ENCODE data around the gene PLIN4. TPM values are rescaled to one million over a fixed set of nuclear protein-coding genes. Genes with fewer than 3 reads are reported as not detected.

Gene PLIN4
- total and polyA plus RNA-seq, 9 of the 15 experiments (the other 6 are each of a cell fraction or from before 2014, with no cell fraction given) = 0.04 to 0.16 (median 0.07) TPM; not detected in 3

DNA sequence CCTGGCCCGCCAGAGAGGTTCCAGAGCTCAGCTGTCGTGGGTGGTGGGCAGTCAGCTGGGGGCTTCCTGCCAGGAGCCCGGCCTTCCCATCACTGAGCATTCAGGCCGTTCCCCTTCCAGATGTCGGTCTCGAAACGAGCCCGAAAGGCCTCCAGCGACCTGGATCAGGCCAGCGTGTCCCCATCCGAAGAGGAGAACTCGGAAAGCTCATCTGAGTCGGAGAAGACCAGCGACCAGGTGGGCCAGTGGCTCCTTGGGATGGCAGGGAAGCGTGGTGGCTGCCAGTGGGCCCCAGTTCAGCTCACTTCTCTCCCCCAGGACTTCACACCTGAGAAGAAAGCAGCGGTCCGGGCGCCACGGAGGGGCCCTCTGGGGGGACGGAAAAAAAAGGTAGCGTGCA lies 26.8 kb downstream of the PLIN4 start:
- H3K4me2 ChIP-seq (ENCODE audit: insufficient read depth, low read length) = no peak overlapping the region
- 97% methylated on average over 16 of the region's 21 CpGs for WGBS (ENCODE audit: insufficient coverage, low coverage, missing lambda C conversion rate)
- peaks cover 0 to 9% of the 10 kb centered on the region in 2 experiments; a peak in 1 of 5 replicates for H3K4me1 ChIP-seq (replicated peaks in 1 of 2; ENCODE audit: control insufficient read depth in 2 of 2, insufficient read depth in 2 of 2, low read length in 2 of 2)
- FAIRE-seq (no peak), ATAC-seq (no peak), DNase-seq (ENCODE audit: extremely low read depth in 1 of 4, low spot score in 3 of 4) (no peak)
- ChIA-PET POLR2A (interaction anchor here (0.9 kb wide), 1 partner anchor 16 kb away, joined by 5 read pairs; no protein-coding TSS in a partner anchor), CTCF (ENCODE audit: low intra/inter-chr PET ratio) (no interaction called here)
- no peak overlapping the region for H3K4me3 ChIP-seq
- no peak overlapping the region for H2AFZ ChIP-seq (ENCODE audit: low read depth, low read length)
- BruUV-seq (replicated peaks) = no TSS peak
- H3K9me3 ChIP-seq (replicated peaks; ENCODE audit: control insufficient read depth, insufficient read depth, low read depth, low read length) = peaks cover 3% of the 10 kb centered on the region; the same call in 1 of the 2 replicates
- no peaks in the 10 kb centered on the region for H3K27me3 ChIP-seq (ENCODE audit: control insufficient read depth in 2 of 2, insufficient read depth in 2 of 2, low read length in 2 of 2)
- no peaks in the 10 kb centered on the region for H3K79me2 ChIP-seq (ENCODE audit: control insufficient read depth, insufficient read depth, low read length)
- no peak overlapping the region; a peak in 1 of 4 replicates for H3K9ac ChIP-seq (ENCODE audit: insufficient read depth in 1 of 2, low read depth in 2 of 2, low read length in 2 of 2)
- peaks cover 59% of the 10 kb centered on the region for H3K36me3 ChIP-seq (ENCODE audit: control insufficient read depth, insufficient read depth, low read length)
- H3K27ac ChIP-seq (ENCODE audit: extremely low read depth, low read depth, low read length) = no peak overlapping the region
- H3K9me1 ChIP-seq (ENCODE audit: control insufficient read depth, insufficient read depth, low read length) = no peaks in the 10 kb centered on the region
- no peaks in the 10 kb centered on the region for H4K20me1 ChIP-seq (replicated peaks; ENCODE audit: control insufficient read depth, insufficient read depth, low read length)
- intact Hi-C loops (cut with micrococcal nuclease) = no loop called here
- in situ Hi-C loops (cut with MboI) = no loop called here
- TF ChIP-seq, protein P1, sequence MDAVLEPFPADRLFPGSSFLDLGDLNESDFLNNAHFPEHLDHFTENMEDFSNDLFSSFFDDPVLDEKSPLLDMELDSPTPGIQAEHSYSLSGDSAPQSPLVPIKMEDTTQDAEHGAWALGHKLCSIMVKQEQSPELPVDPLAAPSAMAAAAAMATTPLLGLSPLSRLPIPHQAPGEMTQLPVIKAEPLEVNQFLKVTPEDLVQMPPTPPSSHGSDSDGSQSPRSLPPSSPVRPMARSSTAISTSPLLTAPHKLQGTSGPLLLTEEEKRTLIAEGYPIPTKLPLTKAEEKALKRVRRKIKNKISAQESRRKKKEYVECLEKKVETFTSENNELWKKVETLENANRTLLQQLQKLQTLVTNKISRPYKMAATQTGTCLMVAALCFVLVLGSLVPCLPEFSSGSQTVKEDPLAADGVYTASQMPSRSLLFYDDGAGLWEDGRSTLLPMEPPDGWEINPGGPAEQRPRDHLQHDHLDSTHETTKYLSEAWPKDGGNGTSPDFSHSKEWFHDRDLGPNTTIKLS (IDR thresholded peaks at IDR 0.05; ENCODE audit: borderline replicate concordance, low read depth) = no peak
- TF ChIP-seq POLR3G (IDR thresholded peaks at IDR 0.05; ENCODE audit: extremely low read depth, insufficient read length, insufficient replicate concordance) (no peak), ZNF347 (CRISPR knock-in tag; IDR thresholded peaks at IDR 0.05; ENCODE audit: low read depth) (no peak), ZBTB17 (CRISPR knock-in tag; IDR thresholded peaks at IDR 0.05) (no peak), SP1 (CRISPR knock-in tag; IDR thresholded peaks at IDR 0.05) (no peak), DACH1 (IDR thresholded peaks at IDR 0.05; ENCODE audit: partially characterized antibody) (no peak), ZNF77 (CRISPR knock-in tag; IDR thresholded peaks at IDR 0.05) (no peak), TSC22D4 (tag; IDR thresholded peaks at IDR 0.05) (no peak), RCOR1 (IDR thresholded peaks at IDR 0.05; ENCODE audit: borderline replicate concordance in 1 of 2, low read depth in 2 of 2, low read length in 2 of 2) (no peak), YBX1 (IDR thresholded peaks at IDR 0.05) (no peak), ILK (tag; IDR thresholded peaks at IDR 0.05; ENCODE audit: borderline replicate concordance, low read depth) (no peak)
- TF ChIP-seq, protein P2, sequence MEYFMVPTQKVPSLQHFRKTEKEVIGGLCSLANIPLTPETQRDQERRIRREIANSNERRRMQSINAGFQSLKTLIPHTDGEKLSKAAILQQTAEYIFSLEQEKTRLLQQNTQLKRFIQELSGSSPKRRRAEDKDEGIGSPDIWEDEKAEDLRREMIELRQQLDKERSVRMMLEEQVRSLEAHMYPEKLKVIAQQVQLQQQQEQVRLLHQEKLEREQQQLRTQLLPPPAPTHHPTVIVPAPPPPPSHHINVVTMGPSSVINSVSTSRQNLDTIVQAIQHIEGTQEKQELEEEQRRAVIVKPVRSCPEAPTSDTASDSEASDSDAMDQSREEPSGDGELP (CRISPR knock-in tag; IDR thresholded peaks at IDR 0.05; ENCODE audit: borderline replicate concordance) = no peak
- TF ChIP-seq, protein P3, sequence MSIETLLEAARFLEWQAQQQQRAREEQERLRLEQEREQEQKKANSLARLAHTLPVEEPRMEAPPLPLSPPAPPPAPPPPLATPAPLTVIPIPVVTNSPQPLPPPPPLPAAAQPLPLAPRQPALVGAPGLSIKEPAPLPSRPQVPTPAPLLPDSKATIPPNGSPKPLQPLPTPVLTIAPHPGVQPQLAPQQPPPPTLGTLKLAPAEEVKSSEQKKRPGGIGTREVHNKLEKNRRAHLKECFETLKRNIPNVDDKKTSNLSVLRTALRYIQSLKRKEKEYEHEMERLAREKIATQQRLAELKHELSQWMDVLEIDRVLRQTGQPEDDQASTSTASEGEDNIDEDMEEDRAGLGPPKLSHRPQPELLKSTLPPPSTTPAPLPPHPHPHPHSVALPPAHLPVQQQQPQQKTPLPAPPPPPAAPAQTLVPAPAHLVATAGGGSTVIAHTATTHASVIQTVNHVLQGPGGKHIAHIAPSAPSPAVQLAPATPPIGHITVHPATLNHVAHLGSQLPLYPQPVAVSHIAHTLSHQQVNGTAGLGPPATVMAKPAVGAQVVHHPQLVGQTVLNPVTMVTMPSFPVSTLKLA (conservative IDR thresholded peaks at IDR 0.05) = no peak
- TF ChIP-seq, protein P4, sequence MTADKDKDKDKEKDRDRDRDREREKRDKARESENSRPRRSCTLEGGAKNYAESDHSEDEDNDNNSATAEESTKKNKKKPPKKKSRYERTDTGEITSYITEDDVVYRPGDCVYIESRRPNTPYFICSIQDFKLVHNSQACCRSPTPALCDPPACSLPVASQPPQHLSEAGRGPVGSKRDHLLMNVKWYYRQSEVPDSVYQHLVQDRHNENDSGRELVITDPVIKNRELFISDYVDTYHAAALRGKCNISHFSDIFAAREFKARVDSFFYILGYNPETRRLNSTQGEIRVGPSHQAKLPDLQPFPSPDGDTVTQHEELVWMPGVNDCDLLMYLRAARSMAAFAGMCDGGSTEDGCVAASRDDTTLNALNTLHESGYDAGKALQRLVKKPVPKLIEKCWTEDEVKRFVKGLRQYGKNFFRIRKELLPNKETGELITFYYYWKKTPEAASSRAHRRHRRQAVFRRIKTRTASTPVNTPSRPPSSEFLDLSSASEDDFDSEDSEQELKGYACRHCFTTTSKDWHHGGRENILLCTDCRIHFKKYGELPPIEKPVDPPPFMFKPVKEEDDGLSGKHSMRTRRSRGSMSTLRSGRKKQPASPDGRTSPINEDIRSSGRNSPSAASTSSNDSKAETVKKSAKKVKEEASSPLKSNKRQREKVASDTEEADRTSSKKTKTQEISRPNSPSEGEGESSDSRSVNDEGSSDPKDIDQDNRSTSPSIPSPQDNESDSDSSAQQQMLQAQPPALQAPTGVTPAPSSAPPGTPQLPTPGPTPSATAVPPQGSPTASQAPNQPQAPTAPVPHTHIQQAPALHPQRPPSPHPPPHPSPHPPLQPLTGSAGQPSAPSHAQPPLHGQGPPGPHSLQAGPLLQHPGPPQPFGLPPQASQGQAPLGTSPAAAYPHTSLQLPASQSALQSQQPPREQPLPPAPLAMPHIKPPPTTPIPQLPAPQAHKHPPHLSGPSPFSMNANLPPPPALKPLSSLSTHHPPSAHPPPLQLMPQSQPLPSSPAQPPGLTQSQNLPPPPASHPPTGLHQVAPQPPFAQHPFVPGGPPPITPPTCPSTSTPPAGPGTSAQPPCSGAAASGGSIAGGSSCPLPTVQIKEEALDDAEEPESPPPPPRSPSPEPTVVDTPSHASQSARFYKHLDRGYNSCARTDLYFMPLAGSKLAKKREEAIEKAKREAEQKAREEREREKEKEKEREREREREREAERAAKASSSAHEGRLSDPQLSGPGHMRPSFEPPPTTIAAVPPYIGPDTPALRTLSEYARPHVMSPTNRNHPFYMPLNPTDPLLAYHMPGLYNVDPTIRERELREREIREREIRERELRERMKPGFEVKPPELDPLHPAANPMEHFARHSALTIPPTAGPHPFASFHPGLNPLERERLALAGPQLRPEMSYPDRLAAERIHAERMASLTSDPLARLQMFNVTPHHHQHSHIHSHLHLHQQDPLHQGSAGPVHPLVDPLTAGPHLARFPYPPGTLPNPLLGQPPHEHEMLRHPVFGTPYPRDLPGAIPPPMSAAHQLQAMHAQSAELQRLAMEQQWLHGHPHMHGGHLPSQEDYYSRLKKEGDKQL (CRISPR knock-in tag; IDR thresholded peaks at IDR 0.05; ENCODE audit: borderline replicate concordance) = no peak

Measured in K562 (cell line).